ENCODE results near the gene SHISAL2B.

GRCh38 chr5:64646169-64646568 lies 44.1 kb upstream of the SHISAL2B start:
- no peak for TF ChIP-seq EP300 (IDR thresholded peaks at IDR 0.05)
- TF ChIP-seq CTCF (IDR thresholded peaks at IDR 0.05): no peak
- TF ChIP-seq POLR2A (IDR thresholded peaks at IDR 0.05): no peak
